ENCODE measurements around the gene ZSCAN22. TPM values are rescaled to one million over a fixed set of nuclear protein-coding genes. Genes with fewer than 3 reads are reported as not detected.
A peak's percentile ranks its signal among the peaks of the same experiment; 100 is the strongest.
"Not testable (repeated sequence)": the region's sequence is repeated elsewhere in the genome, so short reads cannot be mapped to it uniquely, and the experiment has no call there.

The ZSCAN22 gene
- total RNA-seq, 4 donors from 2014 or later: 2.4 to 4.8 (median 2.9) TPM

GRCh38 chr19:58345558-58345957 is 18.8 kb downstream of the ZSCAN22 start:
- H3K36me3 ChIP-seq: peaks cover 0 to 21% of the 10 kb centered on the region in 2 donors
- ATAC-seq: no peak
- peaks cover 55% of the 10 kb centered on the region for H3K27me3 ChIP-seq
- TF ChIP-seq EP300 (IDR thresholded peaks at IDR 0.05) (no peak), POLR2AphosphoS5 (IDR thresholded peaks at IDR 0.05) (no peak), POLR2A (IDR thresholded peaks at IDR 0.05) (no peak)
- TF ChIP-seq, protein P1, sequence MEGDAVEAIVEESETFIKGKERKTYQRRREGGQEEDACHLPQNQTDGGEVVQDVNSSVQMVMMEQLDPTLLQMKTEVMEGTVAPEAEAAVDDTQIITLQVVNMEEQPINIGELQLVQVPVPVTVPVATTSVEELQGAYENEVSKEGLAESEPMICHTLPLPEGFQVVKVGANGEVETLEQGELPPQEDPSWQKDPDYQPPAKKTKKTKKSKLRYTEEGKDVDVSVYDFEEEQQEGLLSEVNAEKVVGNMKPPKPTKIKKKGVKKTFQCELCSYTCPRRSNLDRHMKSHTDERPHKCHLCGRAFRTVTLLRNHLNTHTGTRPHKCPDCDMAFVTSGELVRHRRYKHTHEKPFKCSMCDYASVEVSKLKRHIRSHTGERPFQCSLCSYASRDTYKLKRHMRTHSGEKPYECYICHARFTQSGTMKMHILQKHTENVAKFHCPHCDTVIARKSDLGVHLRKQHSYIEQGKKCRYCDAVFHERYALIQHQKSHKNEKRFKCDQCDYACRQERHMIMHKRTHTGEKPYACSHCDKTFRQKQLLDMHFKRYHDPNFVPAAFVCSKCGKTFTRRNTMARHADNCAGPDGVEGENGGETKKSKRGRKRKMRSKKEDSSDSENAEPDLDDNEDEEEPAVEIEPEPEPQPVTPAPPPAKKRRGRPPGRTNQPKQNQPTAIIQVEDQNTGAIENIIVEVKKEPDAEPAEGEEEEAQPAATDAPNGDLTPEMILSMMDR (IDR thresholded peaks at IDR 0.05): no peak
- no peak overlapping the region for H3K27ac ChIP-seq
- peaks cover 0 to 26% (median 2%) of the 10 kb centered on the region in 3 donors for H3K4me1 ChIP-seq
- no peaks in the 10 kb centered on the region for H3K9me3 ChIP-seq
- WGBS, 2 donors (ENCODE audit: low coverage in 1 of 2): 68 to 73% methylated on average over 4 to 5 of the region's 5 CpGs
- H3K4me3 ChIP-seq: no peak overlapping the region

DNA sequence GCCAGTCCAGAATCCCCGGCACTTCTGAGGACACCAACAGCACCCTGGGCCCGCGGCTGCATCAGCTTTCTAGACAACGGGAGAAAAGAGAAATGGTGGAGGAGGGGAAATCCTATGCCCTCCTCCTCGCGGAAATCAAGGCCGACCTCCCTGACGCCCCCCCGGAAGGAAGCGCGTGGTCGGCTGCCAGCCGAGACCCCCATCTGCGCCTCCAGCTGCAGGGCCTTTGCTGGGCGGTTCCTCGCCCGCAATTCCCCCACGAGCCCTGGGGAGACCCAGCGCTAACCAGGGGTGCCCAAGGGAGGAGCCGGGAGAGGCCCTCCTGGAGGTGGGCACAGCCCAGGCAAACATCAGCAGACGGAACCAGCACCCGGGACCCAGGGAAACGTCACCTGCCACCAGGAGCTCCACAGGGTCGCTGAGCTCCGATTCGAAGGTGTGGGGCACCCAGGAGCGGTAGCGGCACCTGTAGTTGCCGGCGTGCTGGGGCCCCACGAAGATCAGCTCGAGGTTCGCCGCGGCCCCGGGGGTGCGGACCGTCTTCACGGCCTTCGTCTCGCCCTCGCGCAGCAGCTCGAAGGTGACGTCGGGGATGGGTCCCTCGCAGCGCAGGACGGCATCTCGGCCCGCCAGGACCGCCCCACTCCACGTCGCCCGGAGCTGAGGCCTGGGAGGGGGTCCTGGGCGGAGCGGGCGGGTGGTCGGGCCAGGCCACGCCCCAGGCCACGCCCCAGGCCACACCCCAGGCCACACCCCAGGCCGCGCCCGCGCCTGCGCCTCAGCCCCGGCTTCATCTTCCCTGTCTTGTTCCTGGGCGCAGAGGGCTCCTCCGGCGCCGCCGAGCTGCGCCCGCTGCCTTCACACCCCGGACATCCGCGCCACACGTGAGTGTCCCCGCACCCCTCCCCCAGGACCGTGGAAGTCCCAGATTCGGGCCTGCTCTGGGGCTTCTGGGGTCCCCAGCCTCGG is 20.5 kb downstream of the ZSCAN22 start:
- peak overlapping the region in 3 of 4 donors; percentile 71 to 81 (median 78) for H3K27ac ChIP-seq
- H3K27me3 ChIP-seq: peaks cover 72% of the 10 kb centered on the region
- H3K9me3 ChIP-seq: no peaks in the 10 kb centered on the region
- ATAC-seq: peak; percentile 87
- H3K36me3 ChIP-seq: peaks cover 0 to 16% of the 10 kb centered on the region in 2 donors
- H3K4me1 ChIP-seq: peaks cover 0 to 29% (median 2%) of the 10 kb centered on the region in 3 donors
- TF ChIP-seq, protein P1 (IDR thresholded peaks at IDR 0.05): no peak
- TF ChIP-seq POLR2A (IDR thresholded peaks at IDR 0.05) (peak in 1 of 2 donors; percentile 25), EP300 (IDR thresholded peaks at IDR 0.05) (no peak)
- H3K4me3 ChIP-seq: peak overlapping the region; percentile 22 to 61
- 0% methylated on average over 1 of the region's 82 CpGs; no CpG with 5 or more reads in 1 of the 2 donors for WGBS, 2 donors (ENCODE audit: low coverage in 1 of 2)

DNA sequence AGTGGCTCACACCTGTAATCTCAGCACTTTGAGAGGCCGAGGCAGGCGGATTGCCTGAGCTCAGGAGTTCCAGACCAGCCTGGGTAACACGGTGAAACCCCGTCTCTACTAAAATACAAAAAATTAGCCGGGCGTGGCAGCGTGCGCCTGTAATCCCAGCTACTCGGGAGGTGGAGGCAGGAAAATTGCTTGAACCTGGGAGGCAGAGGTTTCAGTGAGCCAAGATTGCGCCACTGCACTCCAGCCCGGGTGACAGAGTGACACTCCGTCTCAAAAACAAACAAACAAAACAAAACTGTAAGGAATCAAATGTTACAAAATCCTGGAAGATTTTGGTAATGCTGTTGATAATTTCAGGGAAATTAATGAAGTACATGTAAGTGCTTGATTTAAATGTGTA is 21.3 kb downstream of the ZSCAN22 start:
- Histone ChIP-seq H3K4me3 (peak overlapping the region in 1 of 2 donors; percentile 61), H3K27me3 (peaks cover 80% of the 10 kb centered on the region), H3K36me3 (peaks cover 0 to 16% of the 10 kb centered on the region in 2 donors), H3K27ac (peak overlapping the region in 2 of 4 donors; percentile 71 to 81), H3K4me1 (peaks cover 0 to 29% (median 2%) of the 10 kb centered on the region in 3 donors)
- 22 to 23% methylated on average over 8 to 11 of the region's 12 CpGs for WGBS, 2 donors (ENCODE audit: low coverage in 1 of 2)
- not testable (repeated sequence) for H3K9me3 ChIP-seq, ATAC-seq

GRCh38 chr19:58349590-58349989 is 22.8 kb downstream of the ZSCAN22 start:
- H3K4me3 ChIP-seq: no peak overlapping the region

More at GRCh38 chr19:58349590-58349989, 22.8 kb downstream of the ZSCAN22 start:
- H3K27ac ChIP-seq: no peak overlapping the region
- TF ChIP-seq POLR2A (IDR thresholded peaks at IDR 0.05) (no peak), POLR2AphosphoS5 (IDR thresholded peaks at IDR 0.05) (no peak), EP300 (IDR thresholded peaks at IDR 0.05) (no peak)
- TF ChIP-seq, protein P1 (IDR thresholded peaks at IDR 0.05): no peak
- 38 to 46% methylated on average over 4 to 7 of the region's 8 CpGs for WGBS, 2 donors (ENCODE audit: low coverage in 1 of 2)
- no peak for ATAC-seq
- peaks cover 95% of the 10 kb centered on the region for H3K27me3 ChIP-seq
- peaks cover 0 to 29% (median 2%) of the 10 kb centered on the region in 3 donors for H3K4me1 ChIP-seq
- H3K36me3 ChIP-seq: peaks cover 0 to 16% of the 10 kb centered on the region in 2 donors
- H3K9me3 ChIP-seq: no peaks in the 10 kb centered on the region

Data from gastroesophageal sphincter (tissue), 4 donors.